ENCODE measurements around the gene TMC3. TPM values are rescaled to one million over a fixed set of nuclear protein-coding genes. Genes with fewer than 3 reads are reported as not detected.

TMC3 gene
- total RNA-seq, 4 donors from 2014 or later: 0.32 TPM; not detected in 3

- TF ChIP-seq, protein P1, sequence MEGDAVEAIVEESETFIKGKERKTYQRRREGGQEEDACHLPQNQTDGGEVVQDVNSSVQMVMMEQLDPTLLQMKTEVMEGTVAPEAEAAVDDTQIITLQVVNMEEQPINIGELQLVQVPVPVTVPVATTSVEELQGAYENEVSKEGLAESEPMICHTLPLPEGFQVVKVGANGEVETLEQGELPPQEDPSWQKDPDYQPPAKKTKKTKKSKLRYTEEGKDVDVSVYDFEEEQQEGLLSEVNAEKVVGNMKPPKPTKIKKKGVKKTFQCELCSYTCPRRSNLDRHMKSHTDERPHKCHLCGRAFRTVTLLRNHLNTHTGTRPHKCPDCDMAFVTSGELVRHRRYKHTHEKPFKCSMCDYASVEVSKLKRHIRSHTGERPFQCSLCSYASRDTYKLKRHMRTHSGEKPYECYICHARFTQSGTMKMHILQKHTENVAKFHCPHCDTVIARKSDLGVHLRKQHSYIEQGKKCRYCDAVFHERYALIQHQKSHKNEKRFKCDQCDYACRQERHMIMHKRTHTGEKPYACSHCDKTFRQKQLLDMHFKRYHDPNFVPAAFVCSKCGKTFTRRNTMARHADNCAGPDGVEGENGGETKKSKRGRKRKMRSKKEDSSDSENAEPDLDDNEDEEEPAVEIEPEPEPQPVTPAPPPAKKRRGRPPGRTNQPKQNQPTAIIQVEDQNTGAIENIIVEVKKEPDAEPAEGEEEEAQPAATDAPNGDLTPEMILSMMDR (IDR thresholded peaks at IDR 0.05): no peak
- DNase-seq (ENCODE audit: low spot score) (no peak), ATAC-seq (ENCODE audit: low FRiP score) (no peak)
Observed at GRCh38 chr15:81398910-81399551, 25.0 kb upstream of the TMC3 start.

DNA sequence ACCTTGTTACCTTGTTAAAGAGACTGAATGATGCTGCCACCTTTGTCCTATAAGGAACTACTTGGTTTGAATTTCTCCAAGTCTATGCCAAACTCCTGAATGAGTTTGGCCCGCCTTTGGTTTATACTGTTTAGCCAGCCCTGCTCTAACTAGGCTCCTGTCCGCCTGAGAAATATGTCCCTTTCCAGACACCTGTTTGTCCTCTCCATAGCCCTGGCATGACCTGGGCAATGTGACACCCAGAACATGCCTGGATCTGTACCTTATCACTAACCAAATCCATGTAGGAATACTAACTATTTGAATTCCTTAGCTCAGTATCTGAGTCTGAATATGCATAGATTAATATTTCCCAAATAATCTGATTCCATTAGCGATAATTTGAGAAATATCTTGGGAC, 24.4 kb upstream of the TMC3 start:
- no peak for ATAC-seq (ENCODE audit: low FRiP score)
- TF ChIP-seq, protein P1 (IDR thresholded peaks at IDR 0.05): no peak
- DNase-seq (ENCODE audit: low spot score): no peak

GRCh38 chr15:81394603-81395002, 20.6 kb upstream of the TMC3 start:
- TF ChIP-seq, protein P1 (IDR thresholded peaks at IDR 0.05): no peak
- DNase-seq (ENCODE audit: low spot score) (no peak), ATAC-seq (ENCODE audit: low FRiP score) (no peak)

- TF ChIP-seq, protein P1 (IDR thresholded peaks at IDR 0.05): no peak
- no peak for DNase-seq (ENCODE audit: low spot score)
- ATAC-seq (ENCODE audit: low FRiP score): no peak
Observed at GRCh38 chr15:81391657-81392056, 17.6 kb upstream of the TMC3 start.

- ATAC-seq (ENCODE audit: low FRiP score) (no peak), DNase-seq (ENCODE audit: low spot score) (no peak)
- TF ChIP-seq, protein P1 (IDR thresholded peaks at IDR 0.05): no peak
Observed at GRCh38 chr15:81388436-81388770, 14.4 kb upstream of the TMC3 start.

GRCh38 chr15:81387621-81388435, 13.8 kb upstream of the TMC3 start:
- ATAC-seq (ENCODE audit: low FRiP score) (no peak), DNase-seq (ENCODE audit: low spot score) (no peak)
- TF ChIP-seq, protein P1 (IDR thresholded peaks at IDR 0.05): no peak

- TF ChIP-seq, protein P1 (IDR thresholded peaks at IDR 0.05): no peak
- DNase-seq (ENCODE audit: low spot score) (no peak), ATAC-seq (ENCODE audit: low FRiP score) (no peak)
Observed at GRCh38 chr15:81386947-81387346, 12.9 kb upstream of the TMC3 start.
